SK-N-SH treated with all-trans-retinoic acid at 6 μM for 48 hours (cell line): Measurements from ENCODE around the gene ADARB2.

Experiments used
- ATAC-seq: fragments of 200-7000 bp; cut with Tn5 transposase; 3 replicates; pipeline ENCODE4 v1.9.1; 2020; ENCODE audit warnings: mild to moderate bottlenecking, moderate library complexity
- ARNTL ChIP-seq: fragments of 450-650 bp; formaldehyde crosslinking; IDR thresholded peaks from 2 replicates; pipeline ENCODE4 v1.5.0; 2020; ENCODE audit warnings: low read depth, mild to moderate bottlenecking, moderate library complexity, borderline replicate concordance
- BACH2 ChIP-seq: fragments of 250-450 bp; sonication (Bioruptor Pico); IDR thresholded peaks from 2 replicates; pipeline ENCODE4 v1.9.0; 2021; ENCODE audit warnings: mild to moderate bottlenecking, borderline replicate concordance
- CREB5 ChIP-seq: fragments of 250-450 bp; sonication (Bioruptor Pico); IDR thresholded peaks from 2 replicates; pipeline ENCODE4 v1.5.1; 2020; ENCODE audit warnings: low read depth, mild to moderate bottlenecking, moderate library complexity
- CSDC2 ChIP-seq: fragments of 250-450 bp; sonication (Bioruptor Pico); IDR thresholded peaks from 2 replicates; pipeline ENCODE4 v1.5.0; 2020; ENCODE audit warnings: mild to moderate bottlenecking, moderate library complexity
- CSRNP3 ChIP-seq: fragments of 250-450 bp; sonication (Bioruptor Pico); IDR thresholded peaks from 2 replicates; pipeline ENCODE4 v1.5.1; 2021; ENCODE audit warnings: mild to moderate bottlenecking, moderate library complexity
- ESRRG ChIP-seq: fragments of 250-450 bp; sonication (Bioruptor Pico); IDR thresholded peaks from 2 replicates; pipeline ENCODE4 v1.6.1; 2021; ENCODE audit warnings: mild to moderate bottlenecking
- GLIS3 ChIP-seq: fragments of 250-450 bp; sonication (Bioruptor Pico); IDR thresholded peaks from 2 replicates; pipeline ENCODE4 v1.5.0; 2020; ENCODE audit warnings: mild to moderate bottlenecking, moderate library complexity
- ISL1 ChIP-seq: fragments of 250-450 bp; sonication (Bioruptor Pico); IDR thresholded peaks from 2 replicates; pipeline ENCODE4 v2.1.2; 2022; ENCODE audit warnings: mild to moderate bottlenecking, moderate library complexity
- OSR1 ChIP-seq: fragments of 250-450 bp; sonication (Bioruptor Pico); IDR thresholded peaks from 2 replicates; pipeline ENCODE4 v1.8.0; 2022; ENCODE audit warnings: moderate library complexity, mild to moderate bottlenecking, inconsistent platforms
- PATZ1 ChIP-seq: fragments of 250-450 bp; sonication (Bioruptor Pico); IDR thresholded peaks from 2 replicates; pipeline ENCODE4 v1.8.0; 2020; ENCODE audit warnings: mild to moderate bottlenecking, moderate library complexity, borderline replicate concordance
- POU6F1 ChIP-seq: fragments of 250-450 bp; sonication (Bioruptor Pico); IDR thresholded peaks from 2 replicates; pipeline ENCODE4 v1.8.0; 2021; ENCODE audit warnings: low read depth, mild to moderate bottlenecking, moderate library complexity, borderline replicate concordance
- PPARA ChIP-seq: fragments of 250-450 bp; sonication (Bioruptor Pico); IDR thresholded peaks from 2 replicates; pipeline ENCODE4 v1.5.0; 2020; ENCODE audit warnings: mild to moderate bottlenecking, borderline replicate concordance
- RARB ChIP-seq: fragments of 250-450 bp; sonication (Bioruptor Pico); IDR thresholded peaks from 2 replicates; pipeline ENCODE4 v1.8.0; 2021; ENCODE audit warnings: mild to moderate bottlenecking, moderate library complexity
- SNAI2 ChIP-seq: fragments of 250-450 bp; sonication (Bioruptor Pico); IDR thresholded peaks from 2 replicates; pipeline ENCODE4 v1.5.0; 2020; ENCODE audit warnings: mild to moderate bottlenecking, moderate library complexity
- TCF4 ChIP-seq: fragments of 250-450 bp; sonication (Bioruptor Pico); IDR thresholded peaks from 2 replicates; pipeline ENCODE4 v1.8.0; 2021; ENCODE audit warnings: mild to moderate bottlenecking, moderate library complexity, borderline replicate concordance
- TOX ChIP-seq: fragments of 250-450 bp; sonication (Bioruptor Pico); IDR thresholded peaks from 2 replicates; pipeline ENCODE4 v1.8.0; 2021; ENCODE audit warnings: mild to moderate bottlenecking, moderate library complexity, borderline replicate concordance
- TSHZ2 ChIP-seq: fragments of 250-450 bp; sonication (Bioruptor Pico); IDR thresholded peaks from 2 replicates; pipeline ENCODE4 v1.5.0; 2020; ENCODE audit warnings: mild to moderate bottlenecking, moderate library complexity
- ZC3H10 ChIP-seq: fragments of 250-450 bp; sonication (Bioruptor Pico); IDR thresholded peaks from 2 replicates; pipeline ENCODE4 v1.5.1; 2021; ENCODE audit warnings: mild to moderate bottlenecking, moderate library complexity
- ZFP3 ChIP-seq: fragments of 250-450 bp; sonication (Bioruptor Pico); IDR thresholded peaks from 2 replicates; pipeline ENCODE4 v1.5.0; 2020; ENCODE audit warnings: mild to moderate bottlenecking, moderate library complexity
- ZNF565 ChIP-seq: fragments of 450-650 bp; formaldehyde crosslinking; conservative IDR thresholded peaks from 2 replicates; pipeline ENCODE4 v1.5.0; 2020; ENCODE audit warnings: low read depth, mild to moderate bottlenecking, moderate library complexity
- ZNF70 ChIP-seq: fragments of 450-650 bp; formaldehyde crosslinking; IDR thresholded peaks from 2 replicates; pipeline ENCODE4 v1.5.0; 2020; ENCODE audit warnings: mild to moderate bottlenecking, moderate library complexity

The ADARB2 gene

GRCh38 chr10:1297566-1298301 lies 439.6 kb downstream of the ADARB2 start:
- no peak for ATAC-seq
- TF ChIP-seq ISL1 (CRISPR knock-in tag) (no peak), OSR1 (CRISPR knock-in tag) (no peak), RARB (CRISPR knock-in tag) (no peak), ZNF565 (CRISPR knock-in tag) (no peak), TOX (CRISPR knock-in tag) (no peak), PATZ1 (CRISPR knock-in tag) (no peak), ZC3H10 (CRISPR knock-in tag) (no peak), CSDC2 (CRISPR knock-in tag) (no peak), ESRRG (CRISPR knock-in tag) (no peak), BACH2 (CRISPR knock-in tag) (no peak), ZNF70 (CRISPR knock-in tag) (no peak), CSRNP3 (CRISPR knock-in tag) (no peak), ARNTL (CRISPR knock-in tag) (no peak), SNAI2 (no peak), TSHZ2 (CRISPR knock-in tag) (no peak), GLIS3 (no peak)

- no peak for TF ChIP-seq CSRNP3 (CRISPR knock-in tag)
- no peak for TF ChIP-seq RARB (CRISPR knock-in tag)
- TF ChIP-seq CREB5 (CRISPR knock-in tag): no peak
- no peak for TF ChIP-seq PPARA (CRISPR knock-in tag)
- no peak for TF ChIP-seq ZNF565 (CRISPR knock-in tag)
- TF ChIP-seq ISL1 (CRISPR knock-in tag): no peak
Measured at GRCh38 chr10:1295756-1296480, 441.4 kb downstream of the ADARB2 start.

GRCh38 chr10:1294748-1295147 lies 442.6 kb downstream of the ADARB2 start:
- ATAC-seq: no peak
- TF ChIP-seq PPARA (CRISPR knock-in tag) (no peak), SNAI2 (no peak), BACH2 (CRISPR knock-in tag) (no peak), CSDC2 (CRISPR knock-in tag) (no peak), ZNF70 (CRISPR knock-in tag) (no peak), OSR1 (CRISPR knock-in tag) (no peak), ZC3H10 (CRISPR knock-in tag) (no peak), ZFP3 (no peak), POU6F1 (CRISPR knock-in tag) (no peak), TCF4 (no peak), CREB5 (CRISPR knock-in tag) (no peak), CSRNP3 (CRISPR knock-in tag) (no peak), ZNF565 (CRISPR knock-in tag) (no peak), TOX (CRISPR knock-in tag) (no peak)

More at GRCh38 chr10:1295756-1296480, 441.4 kb downstream of the ADARB2 start:
- ATAC-seq: no peak
